Tracheal epithelial cell (primary cell): Measurements from ENCODE around the gene SEMA6A. TPM values are rescaled to one million over a fixed set of nuclear protein-coding genes. Genes with fewer than 3 reads are reported as not detected.

ENCODE experiments used
- total RNA-seq: library from RNA; depleted of rRNA; stranded (reverse); fragments of >200 nt; gene quantifications from 2 replicates; pipeline ENCODE4 v1.2.1, GENCODE V29; 2014

SEMA6A gene, protein sequence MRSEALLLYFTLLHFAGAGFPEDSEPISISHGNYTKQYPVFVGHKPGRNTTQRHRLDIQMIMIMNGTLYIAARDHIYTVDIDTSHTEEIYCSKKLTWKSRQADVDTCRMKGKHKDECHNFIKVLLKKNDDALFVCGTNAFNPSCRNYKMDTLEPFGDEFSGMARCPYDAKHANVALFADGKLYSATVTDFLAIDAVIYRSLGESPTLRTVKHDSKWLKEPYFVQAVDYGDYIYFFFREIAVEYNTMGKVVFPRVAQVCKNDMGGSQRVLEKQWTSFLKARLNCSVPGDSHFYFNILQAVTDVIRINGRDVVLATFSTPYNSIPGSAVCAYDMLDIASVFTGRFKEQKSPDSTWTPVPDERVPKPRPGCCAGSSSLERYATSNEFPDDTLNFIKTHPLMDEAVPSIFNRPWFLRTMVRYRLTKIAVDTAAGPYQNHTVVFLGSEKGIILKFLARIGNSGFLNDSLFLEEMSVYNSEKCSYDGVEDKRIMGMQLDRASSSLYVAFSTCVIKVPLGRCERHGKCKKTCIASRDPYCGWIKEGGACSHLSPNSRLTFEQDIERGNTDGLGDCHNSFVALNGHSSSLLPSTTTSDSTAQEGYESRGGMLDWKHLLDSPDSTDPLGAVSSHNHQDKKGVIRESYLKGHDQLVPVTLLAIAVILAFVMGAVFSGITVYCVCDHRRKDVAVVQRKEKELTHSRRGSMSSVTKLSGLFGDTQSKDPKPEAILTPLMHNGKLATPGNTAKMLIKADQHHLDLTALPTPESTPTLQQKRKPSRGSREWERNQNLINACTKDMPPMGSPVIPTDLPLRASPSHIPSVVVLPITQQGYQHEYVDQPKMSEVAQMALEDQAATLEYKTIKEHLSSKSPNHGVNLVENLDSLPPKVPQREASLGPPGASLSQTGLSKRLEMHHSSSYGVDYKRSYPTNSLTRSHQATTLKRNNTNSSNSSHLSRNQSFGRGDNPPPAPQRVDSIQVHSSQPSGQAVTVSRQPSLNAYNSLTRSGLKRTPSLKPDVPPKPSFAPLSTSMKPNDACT
- total RNA-seq: 1.7 and 7.2 TPM in 2 replicates

DNA sequence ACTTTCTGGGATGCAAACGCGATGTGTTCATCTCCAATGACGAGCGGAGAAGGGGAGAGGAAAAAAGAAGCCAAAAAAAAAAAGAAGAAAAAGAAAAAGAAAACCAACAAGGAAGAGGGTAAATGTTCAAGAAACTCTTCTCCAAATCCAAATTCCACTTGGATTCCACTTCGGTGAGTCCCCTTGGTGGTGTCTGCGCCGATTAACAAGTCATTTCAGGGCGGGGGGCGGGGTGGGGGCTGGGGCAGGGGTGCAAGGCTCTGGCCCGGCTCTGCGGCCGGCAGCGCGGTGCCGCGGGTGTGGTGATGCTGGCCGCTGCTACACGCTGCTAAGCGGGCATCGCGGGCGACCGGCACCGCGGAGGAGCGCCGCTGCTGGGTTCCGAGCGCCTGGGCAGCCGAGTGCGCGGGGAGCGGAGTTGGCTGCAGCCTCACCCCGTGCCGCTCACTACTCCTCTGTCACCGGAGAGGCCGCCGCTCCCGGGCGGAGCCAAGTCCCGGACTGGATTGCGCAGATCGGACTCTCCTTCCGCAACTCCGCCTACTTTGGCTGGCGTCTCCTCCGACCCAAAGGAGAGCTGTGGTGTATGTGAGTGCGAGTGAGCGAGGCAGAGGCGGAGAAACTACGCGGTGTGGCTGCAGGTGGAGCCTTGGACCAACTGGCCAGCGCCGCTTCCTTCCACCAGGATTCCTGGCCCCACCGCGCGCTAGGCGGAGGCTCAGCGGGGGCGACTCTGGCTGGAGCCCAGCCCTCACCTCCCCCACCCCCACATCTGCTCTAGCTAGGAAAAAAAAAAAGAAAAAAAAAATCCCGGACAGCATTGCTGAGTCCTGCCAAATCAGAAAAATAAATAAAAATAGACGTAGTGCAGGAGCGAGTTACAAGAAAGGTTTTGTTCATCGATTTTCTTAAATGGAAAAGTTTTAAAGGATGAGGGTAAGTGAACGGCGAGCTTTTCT is at the start of gene SEMA6A:
SEMA6A (minus strand) TSS at position 457 of the 959 bp plus-strand sequence. CDS start 69,879 bp downstream, outside the sequence.

